ENCODE measurements around the gene ZNF132.

The ZNF132 gene

DNA sequence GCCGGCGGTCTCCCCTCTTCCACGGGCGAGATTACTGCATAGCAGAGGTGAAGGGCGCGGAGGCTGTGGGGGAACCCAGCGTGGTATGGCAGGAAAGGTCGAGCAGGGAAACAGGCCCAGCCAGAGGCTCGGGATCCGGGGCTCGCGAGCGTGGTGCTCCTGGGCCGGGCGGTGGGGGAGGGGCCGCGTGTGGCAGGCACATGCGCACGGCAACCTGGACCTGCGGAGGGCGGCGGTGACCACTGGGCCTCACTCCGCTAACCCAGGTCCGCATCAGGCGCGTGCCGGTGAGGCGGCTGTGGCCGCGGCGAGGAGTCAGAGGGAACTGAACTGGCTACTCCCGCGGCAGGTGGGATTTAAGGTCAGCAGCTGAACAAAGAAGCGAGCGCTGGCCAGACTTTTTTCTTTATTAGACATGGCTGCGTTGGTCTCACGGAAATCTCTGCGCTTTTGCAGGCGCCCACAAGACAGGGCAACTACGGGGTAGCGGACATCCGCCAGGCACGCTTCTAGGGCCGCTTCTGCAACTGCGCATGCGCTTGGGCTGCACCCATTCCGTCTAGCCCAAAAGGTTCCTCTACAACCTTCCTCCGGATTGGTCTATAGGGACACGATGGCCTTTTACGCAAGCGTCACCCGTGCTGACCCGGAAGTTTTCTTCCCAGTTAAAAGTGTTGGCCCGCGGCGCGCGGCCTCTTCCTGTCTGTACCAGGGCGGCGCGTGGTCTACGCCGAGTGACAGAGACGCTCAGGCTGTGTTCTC lies 53.2 kb downstream of the ZNF132 start, which contains the start of gene RPS5:
TSS of gene RPS5 (plus strand) at position 694 of the 762 bp plus-strand sequence. CDS start 869 bp downstream, outside the sequence.
- DNase-seq (ENCODE audit: low read depth): peak; percentile 95

GRCh38 chr19:58385891-58386575 lies 53.9 kb downstream of the ZNF132 start:
- no peak for DNase-seq (ENCODE audit: low read depth)

- no peak for DNase-seq (ENCODE audit: low read depth)
Observed at GRCh38 chr19:58385313-58385890, 54.6 kb downstream of the ZNF132 start.

DNA sequence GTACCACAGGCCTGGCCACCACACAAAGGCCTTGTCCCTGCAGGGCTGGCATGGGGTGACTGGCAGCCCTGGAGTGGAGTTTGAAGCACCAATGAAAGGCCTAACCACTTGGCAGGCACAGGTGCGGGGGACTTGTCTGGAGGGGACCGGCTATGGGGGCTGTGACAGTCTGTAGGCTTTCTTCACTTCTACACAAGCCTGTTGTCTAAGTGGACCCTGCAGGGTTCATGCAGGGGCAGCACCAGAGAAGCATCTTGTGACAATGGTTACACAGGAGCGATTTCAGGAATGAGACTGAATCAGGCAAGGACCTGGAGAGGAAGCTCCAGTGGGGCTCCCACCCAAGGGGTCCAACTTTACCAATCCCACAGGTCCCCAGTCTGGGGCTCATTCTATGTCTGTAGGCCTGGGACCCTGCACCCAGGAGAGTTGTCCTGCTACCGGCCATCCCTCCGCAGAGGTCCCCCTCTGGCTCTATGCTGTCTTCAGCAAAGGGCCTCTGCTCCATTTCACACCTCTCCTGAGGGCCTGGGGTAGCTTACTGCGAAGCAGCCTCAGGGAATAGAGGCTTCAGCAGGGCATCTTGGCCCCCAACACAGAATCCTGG lies 56.9 kb downstream of the ZNF132 start:
- DNase-seq (ENCODE audit: low read depth): no peak
